AG04450 (cell line): ENCODE results near the gene DDOST. TPM values are rescaled to one million over a fixed set of nuclear protein-coding genes. Genes with fewer than 3 reads are reported as not detected.

Experiments used
- CTCF ChIA-PET: fragments of 300-600, 350-600 bp; formaldehyde crosslinking; extraction: SDS; loops from one replicate; lab custom pipeline; 2022; ENCODE audit warnings: antibody characterized with exemption, inconsistent platforms; lab: Charles Lee
- POLR2A ChIA-PET: fragments of 350-600 bp; formaldehyde crosslinking; extraction: SDS; loops from one replicate; lab custom pipeline; 2021; ENCODE audit warnings: antibody characterized with exemption, inconsistent platforms; lab: Yijun Ruan, JAX
- DNase-seq: peaks from one replicate; pipeline ENCODE4 v3.0.0-alpha.2; 2011; ENCODE audit warnings: low read depth, low spot score
- H3K27ac ChIP-seq: one replicate; pipeline ENCODE4 v1.5.1; 2012; ENCODE audit warnings: low read depth, low read length, control low read depth
- H3K27me3 ChIP-seq: one replicate; pipeline ENCODE4 v1.6.0; 2012; ENCODE audit warnings: low read length; ENCODE audit not compliant: control insufficient read depth, insufficient read depth
- H3K4me3 ChIP-seq: 2 replicates; pipeline ENCODE4 v1.5.1; 2011; ENCODE audit warnings: mild to moderate bottlenecking, low read depth, low read length, control low read depth
- H3K9me3 ChIP-seq: 2 replicates; pipeline ENCODE4 v1.5.1; 2012; ENCODE audit warnings: low read length; ENCODE audit not compliant: control insufficient read depth, insufficient read depth
- polyA plus RNA-seq: library from polyadenylated mRNA; depleted of rRNA; stranded (reverse); fragments of >200 nt; gene quantifications from 2 replicates; pipeline ENCODE4 v1.2.3, GENCODE V29; 2011
- TF ChIP-seq, protein P1 (sequence below): IDR thresholded peaks from 2 replicates; pipeline ENCODE4 v1.5.1; 2011; ENCODE audit warnings: low read depth, low read length, control low read depth, inconsistent platforms

The DDOST gene
- polyA plus RNA-seq, 1 experiment, result 494 TPM

DNA sequence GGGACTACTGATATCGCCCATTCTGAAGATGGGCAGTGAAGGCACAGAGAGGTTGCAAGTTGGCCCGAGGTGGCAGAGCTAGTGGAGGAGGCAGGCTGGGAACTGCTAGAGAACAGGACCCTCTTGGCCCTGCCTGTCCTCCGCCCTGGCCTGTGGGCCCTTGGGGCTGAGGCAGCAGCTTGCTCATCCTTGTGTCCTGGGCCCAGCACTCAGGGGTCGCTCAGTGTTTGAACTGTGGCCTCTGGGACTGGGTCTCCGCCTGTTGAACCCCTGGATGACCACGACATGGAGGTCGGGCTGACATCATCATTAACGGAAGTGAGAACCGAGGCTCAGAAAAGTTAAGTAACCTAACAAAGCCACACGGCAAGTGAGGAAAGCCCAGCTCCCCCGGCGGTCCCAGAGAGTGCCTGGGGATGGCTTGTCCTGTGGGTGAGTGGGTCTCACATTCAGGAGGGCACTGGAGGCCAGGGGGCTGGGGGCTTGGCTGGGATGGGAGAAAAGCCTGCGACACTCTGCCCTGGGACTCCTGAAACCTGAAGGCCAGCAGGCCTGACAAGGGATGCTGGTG lies 23.0 kb upstream of the DDOST start:
- CTCF ChIA-PET, result interaction anchor here (0.7 to 1.4 kb wide), 3 partner anchors 13 to 23 kb away, joined by 3 to 6 read pairs (median 4); no protein-coding TSS in a partner anchor

GRCh38 chr1:20683614-20684013 lies 22.4 kb upstream of the DDOST start:
- Histone ChIP-seq H3K27ac (no peak overlapping the region), H3K4me3 (no peak overlapping the region), H3K9me3 (no peaks in the 10 kb centered on the region), H3K27me3 (no peaks in the 10 kb centered on the region)
- TF ChIP-seq, protein P1, sequence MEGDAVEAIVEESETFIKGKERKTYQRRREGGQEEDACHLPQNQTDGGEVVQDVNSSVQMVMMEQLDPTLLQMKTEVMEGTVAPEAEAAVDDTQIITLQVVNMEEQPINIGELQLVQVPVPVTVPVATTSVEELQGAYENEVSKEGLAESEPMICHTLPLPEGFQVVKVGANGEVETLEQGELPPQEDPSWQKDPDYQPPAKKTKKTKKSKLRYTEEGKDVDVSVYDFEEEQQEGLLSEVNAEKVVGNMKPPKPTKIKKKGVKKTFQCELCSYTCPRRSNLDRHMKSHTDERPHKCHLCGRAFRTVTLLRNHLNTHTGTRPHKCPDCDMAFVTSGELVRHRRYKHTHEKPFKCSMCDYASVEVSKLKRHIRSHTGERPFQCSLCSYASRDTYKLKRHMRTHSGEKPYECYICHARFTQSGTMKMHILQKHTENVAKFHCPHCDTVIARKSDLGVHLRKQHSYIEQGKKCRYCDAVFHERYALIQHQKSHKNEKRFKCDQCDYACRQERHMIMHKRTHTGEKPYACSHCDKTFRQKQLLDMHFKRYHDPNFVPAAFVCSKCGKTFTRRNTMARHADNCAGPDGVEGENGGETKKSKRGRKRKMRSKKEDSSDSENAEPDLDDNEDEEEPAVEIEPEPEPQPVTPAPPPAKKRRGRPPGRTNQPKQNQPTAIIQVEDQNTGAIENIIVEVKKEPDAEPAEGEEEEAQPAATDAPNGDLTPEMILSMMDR, result no peak
- ChIA-PET POLR2A (no interaction called here), CTCF (interaction anchor here (0.7 to 1.1 kb wide), 2 partner anchors 13 to 23 kb away, joined by 3 to 6 read pairs; no protein-coding TSS in a partner anchor)
- no peak for DNase-seq

More for the DNA sequence above, 23.0 kb upstream of the DDOST start:
- POLR2A ChIA-PET, result no interaction called here
- TF ChIP-seq, protein P1, result no peak
- Histone ChIP-seq H3K4me3 (no peak overlapping the region), H3K27ac (no peak overlapping the region), H3K9me3 (no peaks in the 10 kb centered on the region), H3K27me3 (no peaks in the 10 kb centered on the region)
- no peak for DNase-seq

DNA sequence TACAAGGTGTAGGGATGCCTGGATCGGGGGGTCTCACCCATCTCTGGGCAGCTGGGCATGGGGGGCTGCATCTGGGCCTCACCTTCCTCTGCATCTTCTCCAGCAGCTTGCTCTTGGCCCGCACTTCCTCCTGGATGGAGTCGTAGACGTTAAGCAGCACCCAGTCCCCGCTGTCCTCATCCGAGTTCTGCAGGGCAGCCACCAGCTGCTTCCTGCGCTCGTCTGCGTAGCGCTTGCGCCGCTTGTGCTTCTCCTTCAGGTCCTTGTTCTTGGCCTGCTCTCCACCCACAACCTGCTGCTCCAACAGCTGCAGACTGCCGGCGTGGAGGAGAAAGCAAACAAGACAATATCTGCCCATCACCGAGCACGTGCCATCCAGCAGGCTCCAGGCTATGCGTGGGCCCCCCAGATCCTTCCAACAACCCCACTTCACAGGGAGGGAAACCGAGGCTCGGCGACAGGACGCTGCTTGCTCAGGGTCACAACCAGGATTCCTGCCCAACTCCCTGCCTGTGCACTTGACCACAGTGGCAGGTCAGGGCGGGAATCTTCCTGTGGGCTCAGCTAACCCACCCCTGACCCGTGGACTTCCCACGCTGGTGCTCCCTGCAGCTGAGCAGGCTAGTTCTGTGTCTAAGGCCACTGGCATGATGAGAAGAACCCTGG lies 21.5 kb upstream of the DDOST start:
- ChIA-PET POLR2A (no interaction called here), CTCF (no interaction called here)
- TF ChIP-seq, protein P1, result no peak

DNA sequence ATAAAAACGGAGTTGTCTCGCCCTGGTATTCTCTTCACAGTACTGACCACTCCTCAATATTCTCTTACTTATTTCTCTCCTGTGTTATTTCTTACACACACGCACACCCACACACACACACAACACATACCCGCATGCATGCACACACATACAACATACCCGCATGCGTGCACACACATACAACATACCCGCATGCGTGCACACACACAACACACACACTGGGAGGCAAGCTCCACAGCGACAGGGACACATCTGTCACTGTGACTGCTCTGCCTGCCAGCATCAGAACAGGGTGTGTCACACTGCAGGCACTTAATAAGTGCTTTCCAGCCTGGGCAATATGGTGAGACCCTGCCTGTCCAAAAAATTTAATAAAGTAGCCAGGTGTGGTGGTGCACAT lies 20.8 kb upstream of the DDOST start:
- TF ChIP-seq, protein P1, result no peak
- POLR2A ChIA-PET, result no interaction called here
- CTCF ChIA-PET, result no interaction called here
- Histone ChIP-seq H3K27me3 (no peaks in the 10 kb centered on the region), H3K4me3 (no peak overlapping the region), H3K27ac (no peak overlapping the region), H3K9me3 (no peaks in the 10 kb centered on the region)
- no peak for DNase-seq

More for the DNA sequence above, 21.5 kb upstream of the DDOST start:
- Histone ChIP-seq H3K27ac (no peak overlapping the region), H3K4me3 (no peak overlapping the region), H3K9me3 (no peaks in the 10 kb centered on the region), H3K27me3 (no peaks in the 10 kb centered on the region)
- no peak for DNase-seq

GRCh38 chr1:20680269-20680668 lies 19.1 kb upstream of the DDOST start:
- no peaks in the 10 kb centered on the region for H3K9me3 ChIP-seq
- POLR2A ChIA-PET, result no interaction called here
- CTCF ChIA-PET, result interaction anchor here (0.8 kb wide), 2 partner anchors 16 to 19 kb away, joined by 3 read pairs; no protein-coding TSS in a partner anchor

More at GRCh38 chr1:20680269-20680668, 19.1 kb upstream of the DDOST start:
- DNase-seq, result no peak
- Histone ChIP-seq H3K4me3 (no peak overlapping the region), H3K27ac (no peak overlapping the region), H3K27me3 (no peaks in the 10 kb centered on the region)
- TF ChIP-seq, protein P1, result no peak
